Activated CD4-positive, CD25-positive, alpha-beta regulatory T cell treated with anti-CD3 and anti-CD28 coated beads, Interleukin-2, amount 50 U/mL, for 72 hours (primary cell): Measurements from ENCODE around the gene CCNJL.

Experiments
- DNase-seq: peaks from one replicate; pipeline ENCODE4 v3.0.0; 2021

Gene CCNJL

GRCh38 chr5:160211352-160211751 lies 101.0 kb downstream of the CCNJL start:
- DNase-seq: no peak

GRCh38 chr5:160210606-160211005 lies 101.8 kb downstream of the CCNJL start:
- no peak for DNase-seq

GRCh38 chr5:160209917-160210316 lies 102.4 kb downstream of the CCNJL start:
- no peak for DNase-seq

- DNase-seq: no peak
Measured at GRCh38 chr5:160207061-160207460, 105.3 kb downstream of the CCNJL start.
